ENCODE results near the gene FASTKD3.

Gene FASTKD3

GRCh38 chr5:7881091-7881490, 12.3 kb upstream of the FASTKD3 start:
- no peak for DNase-seq (ENCODE audit: low spot score)

- no peak for DNase-seq (ENCODE audit: low spot score)
Measured at GRCh38 chr5:7878381-7878873, 9.6 kb upstream of the FASTKD3 start.

GRCh38 chr5:7877851-7878250, 9.0 kb upstream of the FASTKD3 start:
- no peak for DNase-seq (ENCODE audit: low spot score)

GRCh38 chr5:7876867-7877266, 8.0 kb upstream of the FASTKD3 start:
- no peak for DNase-seq (ENCODE audit: low spot score)

GRCh38 chr5:7875151-7875550, 6.3 kb upstream of the FASTKD3 start:
- no peak for DNase-seq (ENCODE audit: low spot score)

- DNase-seq (ENCODE audit: low spot score), result no peak
Measured at GRCh38 chr5:7874639-7875038, 5.8 kb upstream of the FASTKD3 start.

GRCh38 chr5:7873216-7873615, 4.4 kb upstream of the FASTKD3 start:
- DNase-seq (ENCODE audit: low spot score), result no peak

GRCh38 chr5:7872517-7873130, 3.8 kb upstream of the FASTKD3 start:
- no peak for DNase-seq (ENCODE audit: low spot score)

GRCh38 chr5:7871653-7872052, 2.8 kb upstream of the FASTKD3 start:
- no peak for DNase-seq (ENCODE audit: low spot score)

GRCh38 chr5:7869474-7870136, 774 bp upstream of the FASTKD3 start:
- DNase-seq (ENCODE audit: low spot score), result no peak

GRCh38 chr5:7868427-7868772, 431 bp downstream of the FASTKD3 start:
- DNase-seq (ENCODE audit: low spot score), result no peak

- no peak for DNase-seq (ENCODE audit: low spot score)
Measured at GRCh38 chr5:7867260-7867659, 1.6 kb downstream of the FASTKD3 start.

GRCh38 chr5:7866196-7866595, 2.6 kb downstream of the FASTKD3 start:
- DNase-seq (ENCODE audit: low spot score), result no peak

GRCh38 chr5:7857926-7858632, 10.8 kb downstream of the FASTKD3 start:
- no peak for DNase-seq (ENCODE audit: low spot score)

GRCh38 chr5:7857361-7857760, 11.5 kb downstream of the FASTKD3 start:
- DNase-seq (ENCODE audit: low spot score), result no peak

GRCh38 chr5:7856855-7857254, 12.0 kb downstream of the FASTKD3 start:
- peak; percentile 64 for DNase-seq (ENCODE audit: low spot score)

GRCh38 chr5:7855611-7856010, 13.2 kb downstream of the FASTKD3 start:
- DNase-seq (ENCODE audit: low spot score), result no peak

GRCh38 chr5:7852988-7853387, 15.8 kb downstream of the FASTKD3 start:
- DNase-seq (ENCODE audit: low spot score), result no peak

- no peak for DNase-seq (ENCODE audit: low spot score)
Measured at GRCh38 chr5:7852542-7852941, 16.3 kb downstream of the FASTKD3 start.

GRCh38 chr5:7851617-7852289, 17.1 kb downstream of the FASTKD3 start:
- DNase-seq (ENCODE audit: low spot score), result no peak

GRCh38 chr5:7851240-7851592, 17.6 kb downstream of the FASTKD3 start:
- no peak for DNase-seq (ENCODE audit: low spot score)

GRCh38 chr5:7850395-7851239, 18.2 kb downstream of the FASTKD3 start, which contains the start of gene CFAP90:
TSS of gene CFAP90 (minus strand) at chr5:7851133. CDS start at chr5:7851021, 112 bp downstream.
- no peak for DNase-seq (ENCODE audit: low spot score)
